Measurements from ENCODE around the gene OCA2. TPM values are rescaled to one million over a fixed set of nuclear protein-coding genes. Genes with fewer than 3 reads are reported as not detected.

OCA2 gene
- total RNA-seq, 1 donor from 2014 or later: 1.2 TPM

GRCh38 chr15:28114721-28115622 lies 15.9 kb upstream of the OCA2 start:
- H3K36me3 Mint-ChIP-seq (ENCODE audit: unreplicated experiment): peaks cover 48% of the 10 kb centered on the region
- H3K9me3 Mint-ChIP-seq (ENCODE audit: unreplicated experiment): no peaks in the 10 kb centered on the region
- no peak for TF ChIP-seq CTCF (IDR thresholded peaks at IDR 0.05)
- H3K4me1 Mint-ChIP-seq (ENCODE audit: unreplicated experiment): peaks cover 5% of the 10 kb centered on the region
- peak; percentile 77 for DNase-seq (ENCODE audit: extremely low spot score, unreplicated experiment)
- H3K27me3 Mint-ChIP-seq (ENCODE audit: unreplicated experiment): no peaks in the 10 kb centered on the region
- H3K4me3 Mint-ChIP-seq (ENCODE audit: unreplicated experiment): no peak overlapping the region
- H3K27ac Mint-ChIP-seq (ENCODE audit: unreplicated experiment): no peak overlapping the region

GRCh38 chr15:28114114-28114455 lies 15.0 kb upstream of the OCA2 start:
- Mint-ChIP-seq H3K4me1 (ENCODE audit: unreplicated experiment) (peaks cover 5% of the 10 kb centered on the region), H3K4me3 (ENCODE audit: unreplicated experiment) (no peak overlapping the region), H3K9me3 (ENCODE audit: unreplicated experiment) (no peaks in the 10 kb centered on the region), H3K27me3 (ENCODE audit: unreplicated experiment) (no peaks in the 10 kb centered on the region), H3K27ac (ENCODE audit: unreplicated experiment) (no peak overlapping the region), H3K36me3 (ENCODE audit: unreplicated experiment) (peaks cover 48% of the 10 kb centered on the region)
- no peak for TF ChIP-seq CTCF (IDR thresholded peaks at IDR 0.05)
- no peak for DNase-seq (ENCODE audit: extremely low spot score, unreplicated experiment)

GRCh38 chr15:28113394-28114113 lies 14.4 kb upstream of the OCA2 start:
- Mint-ChIP-seq H3K9me3 (ENCODE audit: unreplicated experiment) (no peaks in the 10 kb centered on the region), H3K4me3 (ENCODE audit: unreplicated experiment) (no peak overlapping the region), H3K27me3 (ENCODE audit: unreplicated experiment) (no peaks in the 10 kb centered on the region), H3K4me1 (ENCODE audit: unreplicated experiment) (peaks cover 5% of the 10 kb centered on the region), H3K27ac (ENCODE audit: unreplicated experiment) (no peak overlapping the region), H3K36me3 (ENCODE audit: unreplicated experiment) (peaks cover 46% of the 10 kb centered on the region)
- peak; percentile 72 for DNase-seq (ENCODE audit: extremely low spot score, unreplicated experiment)
- no peak for TF ChIP-seq CTCF (IDR thresholded peaks at IDR 0.05)

- H3K4me3 Mint-ChIP-seq (ENCODE audit: unreplicated experiment): no peak overlapping the region
- H3K9me3 Mint-ChIP-seq (ENCODE audit: unreplicated experiment): no peaks in the 10 kb centered on the region
- no peak for TF ChIP-seq CTCF (IDR thresholded peaks at IDR 0.05)
- no peak overlapping the region for H3K27ac Mint-ChIP-seq (ENCODE audit: unreplicated experiment)
- H3K36me3 Mint-ChIP-seq (ENCODE audit: unreplicated experiment): peaks cover 42% of the 10 kb centered on the region
- H3K27me3 Mint-ChIP-seq (ENCODE audit: unreplicated experiment): no peaks in the 10 kb centered on the region
- DNase-seq (ENCODE audit: extremely low spot score, unreplicated experiment): peak; percentile 80
- peaks cover 5% of the 10 kb centered on the region for H3K4me1 Mint-ChIP-seq (ENCODE audit: unreplicated experiment)
Measured at GRCh38 chr15:28112962-28113361, 13.8 kb upstream of the OCA2 start.
